HFFc6 (cell line): Measurements from ENCODE around the gene CALR. TPM values are rescaled to one million over a fixed set of nuclear protein-coding genes. Genes with fewer than 3 reads are reported as not detected.
"Not testable (repeated sequence)": the region's sequence is repeated elsewhere in the genome, so short reads cannot be mapped to it uniquely, and the experiment has no call there.

Experiments
- DNase-seq: peaks from one replicate; pipeline ENCODE4 v3.0.0-alpha.2; 2018
- H3K27ac Mint-ChIP-seq: 2 replicates; pipeline ENCODE4 v1.8.0; 2020; ENCODE audit warnings: mild to moderate bottlenecking, mixed read lengths
- H3K27me3 Mint-ChIP-seq: 2 replicates; pipeline ENCODE4 v1.8.0; 2021; ENCODE audit warnings: mild to moderate bottlenecking, moderate library complexity, mixed read lengths; ENCODE audit not compliant: insufficient read depth
- H3K36me3 Mint-ChIP-seq: 2 replicates; pipeline ENCODE4 v1.8.0; 2021; ENCODE audit warnings: low read depth, mixed read lengths
- H3K4me1 Mint-ChIP-seq: 2 replicates; pipeline ENCODE4 v1.8.0; 2020; ENCODE audit warnings: low read depth, mixed read lengths
- H3K4me3 Mint-ChIP-seq: 2 replicates; pipeline ENCODE4 v1.8.0; 2020; ENCODE audit warnings: mild to moderate bottlenecking, moderate library complexity, mixed read lengths
- H3K9me3 Mint-ChIP-seq: 2 replicates; pipeline ENCODE4 v1.8.0; 2020; ENCODE audit warnings: mild to moderate bottlenecking, mixed read lengths
- CTCF ChIP-seq: fragments of 200-600 bp; sonication (generic); IDR thresholded peaks from 2 replicates; pipeline ENCODE4 v1.5.0; 2021; ENCODE audit warnings: antibody characterized with exemption, mild to moderate bottlenecking
- total RNA-seq, 6 experiments: library from RNA; stranded (reverse); fragmentation: NEBNext Ultra II Directional; extraction: Animal tissue kit (Norgen Biotek cat#: 25700); gene quantifications; 2 replicates in 1 of 6; 3 replicates in 5 of 6; pipeline ENCODE4 v1.2.3, GENCODE V29; 2021

Gene CALR
- total RNA-seq, 6 experiments from 2014 or later, result 1,716 to 2,461 (median 2,371) TPM

GRCh38 chr19:12948612-12949362 is 10.4 kb downstream of the CALR start:
- H3K36me3 Mint-ChIP-seq, result peaks cover 57% of the 10 kb centered on the region
- no peak overlapping the region for H3K4me3 Mint-ChIP-seq
- TF ChIP-seq CTCF, result no peak
- H3K27me3 Mint-ChIP-seq, result peaks cover 4% of the 10 kb centered on the region; the same call in 1 of the 2 replicates
- DNase-seq, result no peak
- H3K4me1 Mint-ChIP-seq, result peaks cover 46% of the 10 kb centered on the region
- H3K9me3 Mint-ChIP-seq, result no peaks in the 10 kb centered on the region
- H3K27ac Mint-ChIP-seq, result peak overlapping the region; percentile 43; the same call in 1 of the 2 replicates

GRCh38 chr19:12949363-12950283 is 11.2 kb downstream of the CALR start:
- H3K4me1 Mint-ChIP-seq, result peaks cover 50% of the 10 kb centered on the region
- H3K27ac Mint-ChIP-seq, result peak overlapping the region; percentile 69
- peaks cover 54% of the 10 kb centered on the region for H3K36me3 Mint-ChIP-seq
- no peak for DNase-seq
- H3K4me3 Mint-ChIP-seq, result no peak overlapping the region
- TF ChIP-seq CTCF, result no peak
- H3K27me3 Mint-ChIP-seq, result peaks cover 4% of the 10 kb centered on the region; the same call in 1 of the 2 replicates
- H3K9me3 Mint-ChIP-seq, result no peaks in the 10 kb centered on the region

GRCh38 chr19:12952050-12952449 is 13.6 kb downstream of the CALR start:
- H3K9me3 Mint-ChIP-seq, H3K4me3 Mint-ChIP-seq, H3K27me3 Mint-ChIP-seq, DNase-seq: not testable (repeated sequence)
- Mint-ChIP-seq H3K27ac (peak overlapping the region; percentile 93), H3K4me1 (peaks cover 58% of the 10 kb centered on the region), H3K36me3 (peaks cover 50% of the 10 kb centered on the region)

- no peak overlapping the region; the same call in 1 of the 2 replicates for H3K4me3 Mint-ChIP-seq
- peak overlapping the region; percentile 93 for H3K27ac Mint-ChIP-seq
- peak; percentile 81 for DNase-seq
- H3K36me3 Mint-ChIP-seq, result peaks cover 48% of the 10 kb centered on the region
- no peak for TF ChIP-seq CTCF
- H3K9me3 Mint-ChIP-seq, result no peaks in the 10 kb centered on the region
- H3K4me1 Mint-ChIP-seq, result peaks cover 52% of the 10 kb centered on the region
- no peaks in the 10 kb centered on the region for H3K27me3 Mint-ChIP-seq
Measured at GRCh38 chr19:12952488-12953137, 14.2 kb downstream of the CALR start.

- Mint-ChIP-seq H3K27ac (peak overlapping the region; percentile 93), H3K27me3 (no peaks in the 10 kb centered on the region), H3K9me3 (no peaks in the 10 kb centered on the region), H3K4me3 (peak overlapping the region; percentile 28; the same call in 1 of the 2 replicates), H3K36me3 (peaks cover 45% of the 10 kb centered on the region), H3K4me1 (peaks cover 50% of the 10 kb centered on the region)
- no peak for DNase-seq
- no peak for TF ChIP-seq CTCF
Measured at GRCh38 chr19:12953138-12953798, 14.9 kb downstream of the CALR start.
